PC-3 (cell line): ENCODE data around the gene TUBE1. TPM values are rescaled to one million over a fixed set of nuclear protein-coding genes. Genes with fewer than 3 reads are reported as not detected.
"Not testable (repeated sequence)": the region's sequence is repeated elsewhere in the genome, so short reads cannot be mapped to it uniquely, and the experiment has no call there.

Experiments used
- ATAC-seq: fragments of 200-7000 bp; cut with Tn5 transposase; 2 replicates; pipeline ENCODE4 v1.9.1; 2020; ENCODE audit warnings: mild to moderate bottlenecking, moderate library complexity
- BruUV-seq: library from RNA; stranded (reverse); fragments of 400-500 nt; replicated peaks from 2 replicates; lab custom pipeline; 2021; lab: Mats Ljungman, UMichigan
- CTCF ChIA-PET: fragments of 300-600 bp; sonication (Branson Sonifier 250); formaldehyde crosslinking; loops from one replicate; lab custom pipeline; 2022; ENCODE audit warnings: antibody characterized with exemption; lab: Charles Lee
- POLR2A ChIA-PET: fragments of 300-600 bp; sonication (Branson Sonifier 250); formaldehyde crosslinking; loops from one replicate; lab custom pipeline; 2022; ENCODE audit warnings: antibody characterized with exemption; ENCODE audit not compliant: unreplicated experiment; lab: Charles Lee
- DNase-seq: peaks from one replicate; pipeline ENCODE4 v3.0.0-alpha.2; 2015
- H2AFZ ChIP-seq: fragments of 300-600 bp; sonication (generic); 2 replicates; pipeline ENCODE4 v1.6.0; 2016; ENCODE audit warnings: antibody characterized with exemption, low read length
- H3F3A ChIP-seq: fragments of 300-600 bp; sonication (generic); one replicate; pipeline ENCODE4 v1.6.0; 2017; ENCODE audit warnings: antibody characterized with exemption, low read length, control low read depth, mild to moderate bottlenecking; ENCODE audit not compliant: unreplicated experiment
- H3K27ac ChIP-seq: fragments of 300-600 bp; sonication (generic); 2 replicates; pipeline ENCODE4 v1.5.1; 2016; ENCODE audit warnings: mild to moderate bottlenecking, low read length
- H3K27me3 ChIP-seq: fragments of 300-600 bp; sonication (generic); 2 replicates; pipeline ENCODE4 v1.6.1; 2016; ENCODE audit warnings: low read length, mixed read lengths
- H3K36me3 ChIP-seq: fragments of 300-600 bp; sonication (generic); 2 replicates; pipeline ENCODE4 v1.6.1; 2016; ENCODE audit warnings: low read depth, mixed run types, low read length, mixed read lengths
- H3K4me1 ChIP-seq: fragments of 300-600 bp; sonication (generic); 2 replicates; pipeline ENCODE4 v1.5.1; 2016; ENCODE audit warnings: low read length; ENCODE audit not compliant: insufficient read depth
- H3K4me2 ChIP-seq: fragments of 300-600 bp; sonication (generic); 2 replicates; pipeline ENCODE4 v1.6.0; 2016; ENCODE audit warnings: low read length
- H3K4me3 ChIP-seq: fragments of 300-600 bp; sonication (generic); 2 replicates; pipeline ENCODE4 v1.5.1; 2016; ENCODE audit warnings: mild to moderate bottlenecking, low read length, mixed read lengths
- H3K79me2 ChIP-seq: fragments of 300-600 bp; sonication (generic); 2 replicates; pipeline ENCODE4 v1.6.1; 2017; ENCODE audit warnings: low read length, mixed read lengths
- H3K9ac ChIP-seq: fragments of 300-600 bp; sonication (generic); 2 replicates; pipeline ENCODE4 v1.6.0; 2016; ENCODE audit warnings: mild to moderate bottlenecking, low read length
- H3K9me2 ChIP-seq: fragments of 300-600 bp; sonication (generic); replicated peaks from 2 replicates; pipeline ENCODE4 v1.6.1; 2016; ENCODE audit warnings: mixed run types, low read length, mixed read lengths
- H3K9me3 ChIP-seq: fragments of 300-600 bp; sonication (generic); 2 replicates; pipeline ENCODE4 v1.6.1; 2016; ENCODE audit warnings: low read length, mixed read lengths
- H4K20me1 ChIP-seq: fragments of 300-600 bp; sonication (generic); 2 replicates; pipeline ENCODE4 v1.6.1; 2016; ENCODE audit warnings: low read length, mixed read lengths
- CTCF ChIP-seq: fragments of 300-600 bp; sonication (generic); conservative IDR thresholded peaks from 2 replicates; pipeline ENCODE4 v1.5.1; 2017; ENCODE audit warnings: antibody characterized with exemption, low read depth, mild to moderate bottlenecking, low read length
- EZH2 ChIP-seq: fragments of 300-600 bp; sonication (generic); IDR thresholded peaks from one replicate; pipeline ENCODE4 v1.6.1; 2017; ENCODE audit warnings: antibody characterized with exemption, mild to moderate bottlenecking, low read length; ENCODE audit not compliant: unreplicated experiment
- EZH2phosphoT487 ChIP-seq: fragments of 300-600 bp; sonication (generic); IDR thresholded peaks from 2 replicates; pipeline ENCODE4 v1.6.1; 2018; ENCODE audit warnings: mild to moderate bottlenecking, antibody characterized with exemption, low read length, borderline replicate concordance
- intact Hi-C: fragments of 100-400 bp; cut with micrococcal nuclease; formaldehyde crosslinking; loops from 2 replicates; pipeline ENCODE4 v1.9.0; 2023
- total RNA-seq: library from RNA; depleted of rRNA; stranded (reverse); fragments of >200 nt; gene quantifications from 2 replicates; pipeline ENCODE4 v1.2.3, GENCODE V29; 2014

Gene TUBE1
- total RNA-seq, 1 experiment from 2014 or later: 9.5 TPM

- no peak for DNase-seq
- Histone ChIP-seq H3K9ac (no peak overlapping the region), H4K20me1 (no peaks in the 10 kb centered on the region), H3K9me2 (no peaks in the 10 kb centered on the region), H3K4me2 (no peak overlapping the region), H2AFZ (no peak overlapping the region), H3F3A (no peaks in the 10 kb centered on the region), H3K27me3 (no peaks in the 10 kb centered on the region), H3K9me3 (no peaks in the 10 kb centered on the region), H3K79me2 (no peaks in the 10 kb centered on the region), H3K4me1 (no peaks in the 10 kb centered on the region), H3K27ac (no peak overlapping the region), H3K36me3 (no peaks in the 10 kb centered on the region), H3K4me3 (no peak overlapping the region)
- BruUV-seq: no TSS peak
- CTCF ChIA-PET: no interaction called here
- intact Hi-C loops: loop anchor here (10.0 kb wide), 1 partner anchor 565 kb away; the partner anchor contains the start of gene REV3L
- POLR2A ChIA-PET: no interaction called here
- no peak for TF ChIP-seq EZH2phosphoT487
- TF ChIP-seq EZH2: no peak
- TF ChIP-seq CTCF: no peak
- ATAC-seq: no peak
Measured at GRCh38 chr6:112049996-112050395, 37.3 kb downstream of the TUBE1 start.

GRCh38 chr6:112049026-112049799 is 38.1 kb downstream of the TUBE1 start:
- Histone ChIP-seq H3F3A (no peaks in the 10 kb centered on the region), H3K4me3 (no peak overlapping the region), H3K9ac (no peak overlapping the region), H3K79me2 (no peaks in the 10 kb centered on the region), H3K4me2 (no peak overlapping the region), H3K27ac (no peak overlapping the region), H4K20me1 (no peaks in the 10 kb centered on the region), H3K36me3 (no peaks in the 10 kb centered on the region), H3K27me3 (no peaks in the 10 kb centered on the region), H2AFZ (no peak overlapping the region), H3K4me1 (no peaks in the 10 kb centered on the region), H3K9me2 (no peaks in the 10 kb centered on the region), H3K9me3 (no peaks in the 10 kb centered on the region)
- peak; percentile 5 for DNase-seq
- no peak for TF ChIP-seq EZH2phosphoT487
- TF ChIP-seq EZH2: no peak
- no peak for TF ChIP-seq CTCF
- no TSS peak for BruUV-seq
- POLR2A ChIA-PET: no interaction called here
- CTCF ChIA-PET: no interaction called here
- no peak for ATAC-seq
- intact Hi-C loops: loop anchor here (10.0 kb wide), 1 partner anchor 564 kb away; the partner anchor contains the start of gene REV3L

- BruUV-seq, H3K27ac ChIP-seq, H3K4me2 ChIP-seq, H3K79me2 ChIP-seq, DNase-seq, H3K9me2 ChIP-seq, H4K20me1 ChIP-seq, CTCF ChIA-PET, ATAC-seq, H3K27me3 ChIP-seq, H3K9me3 ChIP-seq, H2AFZ ChIP-seq, H3K36me3 ChIP-seq, H3K4me3 ChIP-seq, H3F3A ChIP-seq, POLR2A ChIA-PET, H3K9ac ChIP-seq, H3K4me1 ChIP-seq: not testable (repeated sequence)
- intact Hi-C loops: loop anchor here (10.0 kb wide), 1 partner anchor 563 kb away; the partner anchor contains the start of gene REV3L
Measured at GRCh38 chr6:112047523-112047922, 39.8 kb downstream of the TUBE1 start.
